Suprapubic skin (tissue), 4 donors: ENCODE measurements around the gene RNF112. TPM values are rescaled to one million over a fixed set of nuclear protein-coding genes. Genes with fewer than 3 reads are reported as not detected.

ENCODE experiments used
- DNase-seq, 2 donors: peaks; one replicate each; pipeline ENCODE4 v3.0.0-alpha.2; 2019; ENCODE audit warnings: low spot score in 2 of 2
- H3K27ac ChIP-seq: fragments of 200-600 bp; sonication (generic); one replicate; pipeline ENCODE4 v1.5.1; 2019
- H3K27me3 ChIP-seq: fragments of 200-600 bp; sonication (generic); one replicate; pipeline ENCODE4 v1.5.1; 2019
- H3K36me3 ChIP-seq: fragments of 200-600 bp; sonication (generic); one replicate; pipeline ENCODE4 v1.5.1; 2019
- H3K4me1 ChIP-seq: fragments of 200-600 bp; sonication (generic); one replicate; pipeline ENCODE4 v1.5.1; 2019
- H3K4me3 ChIP-seq: fragments of 200-600 bp; sonication (generic); one replicate; pipeline ENCODE4 v1.5.1; 2019; ENCODE audit warnings: mild to moderate bottlenecking
- H3K9me3 ChIP-seq: fragments of 200-600 bp; sonication (generic); one replicate; pipeline ENCODE4 v1.5.1; 2019
- EP300 ChIP-seq: sonication (generic); formaldehyde crosslinking; IDR thresholded peaks from one replicate; pipeline ENCODE4 v1.6.1; 2017; ENCODE audit warnings: antibody characterized with exemption
- POLR2A ChIP-seq, 2 donors: fragments of 450-650 bp; IDR thresholded peaks; one replicate each; pipeline ENCODE4 v1.6.1; 2017; ENCODE audit warnings: antibody characterized with exemption in 2 of 2, mild to moderate bottlenecking in 2 of 2, moderate library complexity in 2 of 2
- POLR2AphosphoS5 ChIP-seq, 3 donors: sonication (generic); formaldehyde crosslinking; IDR thresholded peaks; one replicate each; pipeline ENCODE4 v1.6.1; 2017; ENCODE audit warnings: antibody characterized with exemption in 3 of 3
- WGBS: methylation state at CpG from one replicate; pipeline ENCODE4 v1.1.5; 2018; 5-methylcytosine and 5-hydroxymethylcytosine counted together
- total RNA-seq, 4 donors: library from RNA; depleted of rRNA; stranded (reverse); fragments of >200 nt; gene quantifications; one replicate each; pipeline ENCODE4 v1.1.0, GENCODE V29; 2016
- TF ChIP-seq, protein P1 (sequence below), 2 donors: fragments of 200-600 bp in 1 of 2; fragments of 450-650 bp in 1 of 2; sonication (generic) in 1 of 2; IDR thresholded peaks; one replicate each; pipeline ENCODE4 v1.5.1; 2016 to 2019; ENCODE audit warnings: antibody characterized with exemption in 2 of 2, mild to moderate bottlenecking in 1 of 2, moderate library complexity in 1 of 2

RNF112 gene
- total RNA-seq, 4 donors from 2014 or later: 0.62 to 3.9 (median 1.5) TPM

- no peak for DNase-seq
- 94% methylated on average over 1 of the region's 1 CpG for WGBS
- peaks cover 12% of the 10 kb centered on the region for H3K36me3 ChIP-seq
These were observed 35.3 kb upstream of the RNF112 start for GRCh38 chr17:19375732-19376131.

DNA sequence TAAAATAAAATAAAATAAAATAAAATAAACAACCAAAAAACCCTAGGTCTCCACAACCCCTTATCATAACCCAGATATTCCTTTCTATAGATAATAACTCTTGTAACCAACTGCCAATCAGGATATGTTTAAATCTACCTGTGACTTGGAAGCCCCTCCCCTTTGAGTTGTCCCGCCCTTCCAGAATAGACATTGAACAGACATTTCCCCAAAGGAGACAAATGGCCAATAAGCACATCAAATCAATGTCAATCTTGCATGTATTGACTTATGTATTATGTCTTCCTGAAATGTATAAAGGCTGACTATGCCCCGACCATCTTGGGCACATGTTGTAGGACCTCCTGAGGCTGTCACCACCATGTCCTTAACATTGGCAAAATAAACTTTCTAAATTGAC is 34.2 kb upstream of the RNF112 start:
- peak overlapping the region; percentile 92 for H3K4me3 ChIP-seq
- H3K27ac ChIP-seq: peak overlapping the region; percentile 95
- peaks cover 23% of the 10 kb centered on the region for H3K36me3 ChIP-seq
- H3K4me1 ChIP-seq: peaks cover 26% of the 10 kb centered on the region
- TF ChIP-seq, protein P1, sequence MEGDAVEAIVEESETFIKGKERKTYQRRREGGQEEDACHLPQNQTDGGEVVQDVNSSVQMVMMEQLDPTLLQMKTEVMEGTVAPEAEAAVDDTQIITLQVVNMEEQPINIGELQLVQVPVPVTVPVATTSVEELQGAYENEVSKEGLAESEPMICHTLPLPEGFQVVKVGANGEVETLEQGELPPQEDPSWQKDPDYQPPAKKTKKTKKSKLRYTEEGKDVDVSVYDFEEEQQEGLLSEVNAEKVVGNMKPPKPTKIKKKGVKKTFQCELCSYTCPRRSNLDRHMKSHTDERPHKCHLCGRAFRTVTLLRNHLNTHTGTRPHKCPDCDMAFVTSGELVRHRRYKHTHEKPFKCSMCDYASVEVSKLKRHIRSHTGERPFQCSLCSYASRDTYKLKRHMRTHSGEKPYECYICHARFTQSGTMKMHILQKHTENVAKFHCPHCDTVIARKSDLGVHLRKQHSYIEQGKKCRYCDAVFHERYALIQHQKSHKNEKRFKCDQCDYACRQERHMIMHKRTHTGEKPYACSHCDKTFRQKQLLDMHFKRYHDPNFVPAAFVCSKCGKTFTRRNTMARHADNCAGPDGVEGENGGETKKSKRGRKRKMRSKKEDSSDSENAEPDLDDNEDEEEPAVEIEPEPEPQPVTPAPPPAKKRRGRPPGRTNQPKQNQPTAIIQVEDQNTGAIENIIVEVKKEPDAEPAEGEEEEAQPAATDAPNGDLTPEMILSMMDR (IDR thresholded peaks at IDR 0.05): no peak
- TF ChIP-seq POLR2A (IDR thresholded peaks at IDR 0.05) (no peak), POLR2AphosphoS5 (IDR thresholded peaks at IDR 0.05) (no peak), EP300 (no peak)
- DNase-seq: peak; percentile 32 to 34
- no peaks in the 10 kb centered on the region for H3K27me3 ChIP-seq
- no peaks in the 10 kb centered on the region for H3K9me3 ChIP-seq
- WGBS: 26% methylated on average over 2 of the region's 2 CpGs

More at GRCh38 chr17:19375732-19376131, 35.3 kb upstream of the RNF112 start:
- Histone ChIP-seq H3K9me3 (no peaks in the 10 kb centered on the region), H3K4me1 (peaks cover 33% of the 10 kb centered on the region), H3K27ac (no peak overlapping the region), H3K27me3 (no peaks in the 10 kb centered on the region), H3K4me3 (no peak overlapping the region)
- TF ChIP-seq POLR2A (IDR thresholded peaks at IDR 0.05): no peak
- no peak for TF ChIP-seq EP300
- TF ChIP-seq, protein P1 (IDR thresholded peaks at IDR 0.05): no peak
- no peak for TF ChIP-seq POLR2AphosphoS5 (IDR thresholded peaks at IDR 0.05)

GRCh38 chr17:19377602-19378415 is 33.2 kb upstream of the RNF112 start:
- Histone ChIP-seq H3K27ac (peak overlapping the region; percentile 95), H3K36me3 (peaks cover 33% of the 10 kb centered on the region), H3K27me3 (no peaks in the 10 kb centered on the region), H3K4me3 (peak overlapping the region; percentile 92), H3K4me1 (peaks cover 35% of the 10 kb centered on the region), H3K9me3 (no peaks in the 10 kb centered on the region)
- peak in 2 of 3 donors; percentile 39 to 66 for TF ChIP-seq POLR2AphosphoS5 (IDR thresholded peaks at IDR 0.05)
- TF ChIP-seq, protein P1 (IDR thresholded peaks at IDR 0.05): no peak
- TF ChIP-seq EP300: no peak
- TF ChIP-seq POLR2A (IDR thresholded peaks at IDR 0.05): peak in 1 of 2 donors; percentile 37
- under 1% methylated on average over 41 of the region's 67 CpGs for WGBS
- peak; percentile 98 to 99 for DNase-seq

- WGBS: 9% methylated on average over 27 of the region's 69 CpGs
- TF ChIP-seq, protein P1 (IDR thresholded peaks at IDR 0.05): no peak
- TF ChIP-seq POLR2AphosphoS5 (IDR thresholded peaks at IDR 0.05) (no peak), POLR2A (IDR thresholded peaks at IDR 0.05) (no peak), EP300 (no peak)
- Histone ChIP-seq H3K4me1 (peaks cover 41% of the 10 kb centered on the region), H3K9me3 (no peaks in the 10 kb centered on the region), H3K4me3 (peak within 1 kb of the TSS; percentile 92), H3K36me3 (peaks cover 42% of the 10 kb centered on the region), H3K27ac (peak within 1 kb of the TSS; percentile 95), H3K27me3 (no peaks in the 10 kb centered on the region)
- no peak for DNase-seq
These were observed 32.3 kb upstream of the RNF112 start, which contains the start of gene MAPK7 for GRCh38 chr17:19378416-19379360. Gene MAPK7, plus strand, starts transcription at chr17:19378498. Its CDS starts 403 bp downstream, at chr17:19378901.
